Measurements from ENCODE around the gene NENF.
A peak's percentile ranks its signal among the peaks of the same experiment; 100 is the strongest.

The NENF gene

GRCh38 chr1:212455803-212456528 is 23.2 kb downstream of the NENF start:
- no peak overlapping the region for H3K4me3 ChIP-seq (ENCODE audit: low read depth, low read length)
- TF ChIP-seq CTCF (IDR thresholded peaks at IDR 0.05; ENCODE audit: low read depth, low read length) = peak; percentile 98
- in situ Hi-C loops (cut with HindIII; ENCODE audit: low sequenced_read_pairs) = no loop called here
- DNase-seq (ENCODE audit: low read depth, low spot score) = peak; percentile 83

- no peak overlapping the region for H3K4me3 ChIP-seq (ENCODE audit: low read depth, low read length)
- in situ Hi-C loops (cut with HindIII; ENCODE audit: low sequenced_read_pairs) = no loop called here
- peak; percentile 77 for TF ChIP-seq CTCF (IDR thresholded peaks at IDR 0.05; ENCODE audit: low read depth, low read length)
- peak; percentile 66 for DNase-seq (ENCODE audit: low read depth, low spot score)
Observed at GRCh38 chr1:212457740-212458338, 25.1 kb downstream of the NENF start.

GRCh38 chr1:212458817-212459216 is 26.1 kb downstream of the NENF start:
- in situ Hi-C loops (cut with HindIII; ENCODE audit: low sequenced_read_pairs) = no loop called here
- TF ChIP-seq CTCF (IDR thresholded peaks at IDR 0.05; ENCODE audit: low read depth, low read length) = no peak
- no peak for DNase-seq (ENCODE audit: low read depth, low spot score)
- no peak overlapping the region for H3K4me3 ChIP-seq (ENCODE audit: low read depth, low read length)

- in situ Hi-C loops (cut with HindIII; ENCODE audit: low sequenced_read_pairs) = no loop called here
- no peak overlapping the region for H3K4me3 ChIP-seq (ENCODE audit: low read depth, low read length)
- no peak for TF ChIP-seq CTCF (IDR thresholded peaks at IDR 0.05; ENCODE audit: low read depth, low read length)
- DNase-seq (ENCODE audit: low read depth, low spot score) = no peak
Observed at GRCh38 chr1:212459656-212460055, 26.9 kb downstream of the NENF start.

GRCh38 chr1:212460376-212460775 is 27.7 kb downstream of the NENF start:
- TF ChIP-seq CTCF (IDR thresholded peaks at IDR 0.05; ENCODE audit: low read depth, low read length) = no peak
- DNase-seq (ENCODE audit: low read depth, low spot score) = no peak
- in situ Hi-C loops (cut with HindIII; ENCODE audit: low sequenced_read_pairs) = no loop called here
- no peak overlapping the region for H3K4me3 ChIP-seq (ENCODE audit: low read depth, low read length)

- no peak for TF ChIP-seq CTCF (IDR thresholded peaks at IDR 0.05; ENCODE audit: low read depth, low read length)
- DNase-seq (ENCODE audit: low read depth, low spot score) = no peak
- H3K4me3 ChIP-seq (ENCODE audit: low read depth, low read length) = no peak overlapping the region
- in situ Hi-C loops (cut with HindIII; ENCODE audit: low sequenced_read_pairs) = no loop called here
Observed at GRCh38 chr1:212461916-212462660, 29.4 kb downstream of the NENF start.
